Inflammatory macrophage (primary cell): ENCODE results near the gene OR6C3.
"Not testable (repeated sequence)": the region's sequence is repeated elsewhere in the genome, so short reads cannot be mapped to it uniquely, and the experiment has no call there.

ENCODE experiments used
- DNase-seq, 2 donors: peaks; one replicate each; pipeline ENCODE4 v3.0.0-alpha.2; 2020 to 2022
- total RNA-seq, 18 experiments: gene quantifications; one replicate each; lab custom pipeline; 2026; ENCODE audit warnings: mixed read lengths in 6 of 18, inconsistent platforms in 2 of 18; lab: John Stamatoyannopoulos, UW

Gene OR6C3
- 0 to 0.03 (median 0) reads per million in 18 experiments for total RNA-seq

- DNase-seq = no peak
Measured at GRCh38 chr12:55330446-55330845, at the start of gene OR6C3. TSS of gene OR6C3 (plus strand) at chr12:55330746. CDS start at chr12:55331701, 955 bp downstream.

- no peak for DNase-seq
Measured at GRCh38 chr12:55280991-55281390, 49.6 kb upstream of the OR6C3 start.

DNA sequence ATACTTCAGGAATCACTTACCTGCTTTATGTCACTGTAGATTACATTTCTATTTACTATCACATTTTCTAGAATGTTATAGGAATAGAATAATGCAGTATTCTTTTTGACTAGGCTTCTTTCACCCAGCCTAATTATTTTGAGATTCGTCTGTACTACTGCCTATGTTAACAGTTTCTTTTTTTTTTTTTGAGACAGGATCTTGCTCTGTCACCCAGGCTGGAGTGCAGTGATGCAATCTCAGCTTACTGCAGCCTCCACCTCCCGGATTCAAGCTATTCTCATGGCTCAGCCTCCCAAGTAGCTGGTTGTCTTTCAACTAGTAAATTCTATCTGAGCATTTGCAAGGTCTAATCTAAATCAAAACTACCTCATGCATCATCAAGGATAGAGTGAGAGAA lies 40.5 kb upstream of the OR6C3 start:
- no peak for DNase-seq

GRCh38 chr12:55296469-55296868 lies 34.1 kb upstream of the OR6C3 start, which contains the start of gene OR6C6:
TSS of gene OR6C6 (minus strand) at chr12:55296569. CDS start at chr12:55295232, 1,337 bp downstream.
- DNase-seq = no peak

DNA sequence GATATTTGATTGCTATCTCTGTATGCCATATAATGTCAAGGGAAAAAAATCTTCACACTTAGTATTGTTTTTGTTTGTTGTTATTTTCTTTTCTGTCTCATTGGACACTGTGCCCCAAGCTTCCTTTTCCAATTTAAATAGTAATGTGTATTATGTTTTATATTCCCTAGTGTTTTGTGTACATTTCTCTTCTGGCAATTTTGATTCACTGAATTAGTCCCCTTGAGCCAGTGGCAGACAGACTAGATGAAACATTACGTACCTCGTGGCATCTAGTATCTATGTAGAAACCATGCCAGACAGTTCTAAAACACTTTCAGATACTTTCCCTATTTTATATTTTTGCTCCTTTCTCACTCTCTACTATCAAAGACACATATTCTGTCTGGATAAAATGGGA lies 16.5 kb upstream of the OR6C3 start, which contains the start of gene OR6C1:
Gene OR6C1 (plus strand): TSS at position 301 of the 400 bp plus-strand sequence. CDS start 6,257 bp downstream, outside the sequence.
- DNase-seq = no peak

DNA sequence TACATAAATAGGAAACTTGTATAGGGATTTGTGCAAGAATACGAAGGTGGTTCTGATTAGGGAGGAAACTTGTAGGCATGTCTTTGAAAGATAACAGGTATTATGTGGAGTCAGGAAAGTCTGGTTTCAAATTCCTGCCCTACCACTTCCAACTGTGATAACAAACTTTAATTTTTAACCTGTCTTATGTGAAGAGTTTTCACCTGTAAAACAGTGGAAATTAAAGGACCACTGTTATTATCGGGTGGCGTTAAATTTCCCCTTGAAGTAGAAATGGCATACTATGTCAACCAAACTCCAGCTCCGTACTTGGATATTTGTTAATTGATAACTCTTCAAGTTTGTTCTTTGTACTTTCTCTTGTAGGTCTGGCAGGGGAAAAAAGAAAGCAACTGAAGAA lies 10.3 kb upstream of the OR6C3 start:
- no peak for DNase-seq

GRCh38 chr12:55325801-55326200 lies 4.7 kb upstream of the OR6C3 start:
- DNase-seq = not testable (repeated sequence)

- DNase-seq = no peak
Measured at GRCh38 chr12:55336002-55336401, 5.5 kb downstream of the OR6C3 start.

- DNase-seq = not testable (repeated sequence)
Measured at GRCh38 chr12:55355338-55355737, 24.8 kb downstream of the OR6C3 start.

GRCh38 chr12:55362675-55363074 lies 32.1 kb downstream of the OR6C3 start, which contains the start of gene OR6C75:
TSS of gene OR6C75 (plus strand) at chr12:55362975. CDS start at chr12:55365111, 2,136 bp downstream.
- DNase-seq = no peak

- DNase-seq = no peak
Measured at GRCh38 chr12:55365086-55365485, 34.5 kb downstream of the OR6C3 start.

GRCh38 chr12:55372521-55372920 lies 42.0 kb downstream of the OR6C3 start:
- DNase-seq = no peak
